ENCODE measurements around the gene CDS1.

The CDS1 gene

GRCh38 chr4:84614891-84615290 is 32.0 kb downstream of the CDS1 start:
- no peaks in the 10 kb centered on the region for H3K9me2 ChIP-seq (replicated peaks; ENCODE audit: insufficient read depth, low read length)
- H3K36me3 ChIP-seq (replicated peaks; ENCODE audit: insufficient read depth, low read length), result no peaks in the 10 kb centered on the region
- H3K4me2 ChIP-seq (ENCODE audit: low read depth, low read length), result no peak overlapping the region
- TF ChIP-seq EZH2 (optimal IDR thresholded peaks at IDR 0.05; ENCODE audit: low read depth, low read length), result no peak
- no peak overlapping the region for H3K4me3 ChIP-seq (ENCODE audit: low read length)
- H3K79me2 ChIP-seq (ENCODE audit: low read length), result no peaks in the 10 kb centered on the region
- no peaks in the 10 kb centered on the region for H3K9me3 ChIP-seq (replicated peaks; ENCODE audit: insufficient read depth, low read length)
- H3K9ac ChIP-seq (ENCODE audit: low read length), result no peak overlapping the region
- H2AFZ ChIP-seq (ENCODE audit: low read length), result no peak overlapping the region
- H3K27me3 ChIP-seq (replicated peaks; ENCODE audit: insufficient read depth, low read length), result no peaks in the 10 kb centered on the region
- H3K4me1 ChIP-seq (ENCODE audit: low read length), result no peaks in the 10 kb centered on the region
- no peak overlapping the region for H3K27ac ChIP-seq (ENCODE audit: low read length)
- DNase-seq, result no peak
- H4K20me1 ChIP-seq (ENCODE audit: insufficient read depth, low read length), result no peaks in the 10 kb centered on the region
- no peaks in the 10 kb centered on the region for H3F3A ChIP-seq (ENCODE audit: insufficient read depth, low read length)

GRCh38 chr4:84615355-84615754 is 32.4 kb downstream of the CDS1 start:
- Histone ChIP-seq H2AFZ (ENCODE audit: low read length) (no peak overlapping the region), H3K27ac (ENCODE audit: low read length) (no peak overlapping the region), H3K4me1 (ENCODE audit: low read length) (no peaks in the 10 kb centered on the region), H3K9me3 (replicated peaks; ENCODE audit: insufficient read depth, low read length) (no peaks in the 10 kb centered on the region), H3K9me2 (replicated peaks; ENCODE audit: insufficient read depth, low read length) (no peaks in the 10 kb centered on the region), H4K20me1 (ENCODE audit: insufficient read depth, low read length) (no peaks in the 10 kb centered on the region), H3K4me3 (ENCODE audit: low read length) (no peak overlapping the region), H3K9ac (ENCODE audit: low read length) (no peak overlapping the region), H3F3A (ENCODE audit: insufficient read depth, low read length) (no peaks in the 10 kb centered on the region), H3K4me2 (ENCODE audit: low read depth, low read length) (no peak overlapping the region), H3K27me3 (replicated peaks; ENCODE audit: insufficient read depth, low read length) (no peaks in the 10 kb centered on the region), H3K36me3 (replicated peaks; ENCODE audit: insufficient read depth, low read length) (no peaks in the 10 kb centered on the region), H3K79me2 (ENCODE audit: low read length) (no peaks in the 10 kb centered on the region)
- no peak for DNase-seq
- no peak for TF ChIP-seq EZH2 (optimal IDR thresholded peaks at IDR 0.05; ENCODE audit: low read depth, low read length)
- TF ChIP-seq CTCF (IDR thresholded peaks at IDR 0.05; ENCODE audit: low read length), result no peak
- no peak for TF ChIP-seq EZH2phosphoT487 (IDR thresholded peaks at IDR 0.05; ENCODE audit: low read length)

GRCh38 chr4:84622959-84623358 is 40.0 kb downstream of the CDS1 start:
- H3K4me1 ChIP-seq (ENCODE audit: low read length), result no peaks in the 10 kb centered on the region
- no peaks in the 10 kb centered on the region for H3K79me2 ChIP-seq (ENCODE audit: low read length)
- no peak overlapping the region for H3K4me3 ChIP-seq (ENCODE audit: low read length)
- no peaks in the 10 kb centered on the region for H3K9me2 ChIP-seq (replicated peaks; ENCODE audit: insufficient read depth, low read length)
- H4K20me1 ChIP-seq (ENCODE audit: insufficient read depth, low read length), result no peaks in the 10 kb centered on the region
- DNase-seq, result no peak
- H2AFZ ChIP-seq (ENCODE audit: low read length), result no peak overlapping the region
- no peak overlapping the region for H3K27ac ChIP-seq (ENCODE audit: low read length)
- H3F3A ChIP-seq (ENCODE audit: insufficient read depth, low read length), result no peaks in the 10 kb centered on the region
- no peak for TF ChIP-seq EZH2 (optimal IDR thresholded peaks at IDR 0.05; ENCODE audit: low read depth, low read length)
- no peak for TF ChIP-seq EZH2phosphoT487 (IDR thresholded peaks at IDR 0.05; ENCODE audit: low read length)
- no peak for TF ChIP-seq CTCF (IDR thresholded peaks at IDR 0.05; ENCODE audit: low read length)
- no peak overlapping the region for H3K9ac ChIP-seq (ENCODE audit: low read length)
- H3K36me3 ChIP-seq (replicated peaks; ENCODE audit: insufficient read depth, low read length), result no peaks in the 10 kb centered on the region
- no peaks in the 10 kb centered on the region for H3K9me3 ChIP-seq (replicated peaks; ENCODE audit: insufficient read depth, low read length)
- H3K4me2 ChIP-seq (ENCODE audit: low read depth, low read length), result no peak overlapping the region
- no peaks in the 10 kb centered on the region for H3K27me3 ChIP-seq (replicated peaks; ENCODE audit: insufficient read depth, low read length)

- H3K9me2 ChIP-seq (replicated peaks; ENCODE audit: insufficient read depth, low read length), result no peaks in the 10 kb centered on the region
- H3K4me3 ChIP-seq (ENCODE audit: low read length), result no peak overlapping the region
- H3K27ac ChIP-seq (ENCODE audit: low read length), result no peak overlapping the region
- H3K9me3 ChIP-seq (replicated peaks; ENCODE audit: insufficient read depth, low read length), result no peaks in the 10 kb centered on the region
- H3K79me2 ChIP-seq (ENCODE audit: low read length), result no peaks in the 10 kb centered on the region
- no peaks in the 10 kb centered on the region for H4K20me1 ChIP-seq (ENCODE audit: insufficient read depth, low read length)
- no peaks in the 10 kb centered on the region for H3K36me3 ChIP-seq (replicated peaks; ENCODE audit: insufficient read depth, low read length)
- DNase-seq, result no peak
- H3K4me2 ChIP-seq (ENCODE audit: low read depth, low read length), result no peak overlapping the region
- no peaks in the 10 kb centered on the region for H3K4me1 ChIP-seq (ENCODE audit: low read length)
- H2AFZ ChIP-seq (ENCODE audit: low read length), result no peak overlapping the region
- TF ChIP-seq EZH2 (optimal IDR thresholded peaks at IDR 0.05; ENCODE audit: low read depth, low read length) (no peak), CTCF (IDR thresholded peaks at IDR 0.05; ENCODE audit: low read length) (no peak), EZH2phosphoT487 (IDR thresholded peaks at IDR 0.05; ENCODE audit: low read length) (no peak)
- H3F3A ChIP-seq (ENCODE audit: insufficient read depth, low read length), result no peaks in the 10 kb centered on the region
- H3K27me3 ChIP-seq (replicated peaks; ENCODE audit: insufficient read depth, low read length), result no peaks in the 10 kb centered on the region
- H3K9ac ChIP-seq (ENCODE audit: low read length), result no peak overlapping the region
These were observed 40.7 kb downstream of the CDS1 start for GRCh38 chr4:84623661-84624060.
